IMR-90 (cell line): ENCODE results near the gene ZSWIM5. TPM values are rescaled to one million over a fixed set of nuclear protein-coding genes. Genes with fewer than 3 reads are reported as not detected.

Experiments used
- ATAC-seq: fragments of 200-7000 bp; cut with Tn5 transposase; 2 replicates; pipeline ENCODE4 v1.9.1; 2020; ENCODE audit warnings: low read depth, mild to moderate bottlenecking, moderate library complexity
- BruUV-seq: library from RNA; stranded (reverse); fragments of 400-500 nt; replicated peaks from 2 replicates; lab custom pipeline; 2021; lab: Mats Ljungman, UMichigan
- CTCF ChIA-PET: fragments of 300-600 bp; formaldehyde crosslinking; extraction: SDS; loops from one replicate; lab custom pipeline; 2021; ENCODE audit warnings: antibody characterized with exemption; lab: Yijun Ruan, JAX
- POLR2A ChIA-PET: fragments of 300-600 bp; sonication (Branson Sonifier 250); formaldehyde crosslinking; loops from one replicate; lab custom pipeline; 2022; ENCODE audit warnings: antibody characterized with exemption; ENCODE audit not compliant: unreplicated experiment; lab: Charles Lee
- DNase-seq: peaks from one replicate; pipeline ENCODE4 v3.0.0; 2013
- H2AFZ ChIP-seq: replicated peaks from 2 replicates; pipeline ENCODE3; 2013; ENCODE audit warnings: low read length, mild to moderate bottlenecking; ENCODE audit not compliant: poor library complexity
- H2AK5ac ChIP-seq: 2 replicates; pipeline ENCODE4 v1.6.1; 2013; ENCODE audit warnings: low read depth, low read length, inconsistent platforms
- H2AK9ac ChIP-seq: replicated peaks from 2 replicates; pipeline ENCODE3; 2013; ENCODE audit warnings: mild to moderate bottlenecking, low read depth, low read length, moderate library complexity; ENCODE audit not compliant: poor library complexity
- H2BK120ac ChIP-seq: 2 replicates; pipeline ENCODE4 v1.6.1; 2013; ENCODE audit warnings: low read depth, low read length, inconsistent platforms
- H2BK15ac ChIP-seq: 3 replicates; pipeline ENCODE4 v1.6.1; 2013; ENCODE audit warnings: low read depth, low read length, inconsistent platforms
- H2BK20ac ChIP-seq: 2 replicates; pipeline ENCODE4 v1.6.1; 2013; ENCODE audit warnings: low read depth, mild to moderate bottlenecking, inconsistent platforms, low read length, moderate library complexity
- H2BK5ac ChIP-seq: 2 replicates; pipeline ENCODE4 v1.6.1; 2013; ENCODE audit warnings: mild to moderate bottlenecking, low read depth, low read length, inconsistent platforms; ENCODE audit not compliant: poor library complexity, severe bottlenecking
- H3K14ac ChIP-seq: replicated peaks from 2 replicates; pipeline ENCODE4 v1.6.1; 2013; ENCODE audit warnings: low read depth, low read length, inconsistent platforms
- H3K18ac ChIP-seq: 2 replicates; pipeline ENCODE4 v1.6.1; 2013; ENCODE audit warnings: low read depth, low read length, control low read depth
- H3K23ac ChIP-seq: 2 replicates; pipeline ENCODE4 v1.6.1; 2013; ENCODE audit warnings: low read depth, low read length, inconsistent platforms
- H3K27ac ChIP-seq: 2 replicates; pipeline ENCODE4 v1.5.1; 2013; ENCODE audit warnings: mild to moderate bottlenecking, control low read depth, low read length; ENCODE audit not compliant: insufficient read depth
- H3K27me3 ChIP-seq: 2 replicates; pipeline ENCODE4 v1.6.1; 2013; ENCODE audit warnings: low read length; ENCODE audit not compliant: control insufficient read depth, insufficient read depth
- H3K36me3 ChIP-seq: 2 replicates; pipeline ENCODE4 v1.6.1; 2013; ENCODE audit warnings: low read length, mixed read lengths; ENCODE audit not compliant: control insufficient read depth, insufficient read depth
- H3K4ac ChIP-seq: 2 replicates; pipeline ENCODE4 v1.6.1; 2013; ENCODE audit warnings: low read depth, low read length, inconsistent platforms
- H3K4me1 ChIP-seq: 2 replicates; pipeline ENCODE4 v1.6.1; 2013; ENCODE audit warnings: low read length, mixed read lengths; ENCODE audit not compliant: control insufficient read depth, insufficient read depth
- H3K4me2 ChIP-seq: 2 replicates; pipeline ENCODE4 v1.6.1; 2013; ENCODE audit warnings: low read depth, mild to moderate bottlenecking, control low read depth, low read length, moderate library complexity
- H3K4me3 ChIP-seq: 2 replicates; pipeline ENCODE4 v1.5.1; 2013; ENCODE audit warnings: low read depth, mild to moderate bottlenecking, control low read depth, low read length, moderate library complexity; ENCODE audit not compliant: insufficient read depth
- H3K56ac ChIP-seq: 2 replicates; pipeline ENCODE4 v1.6.1; 2013; ENCODE audit warnings: low read length, inconsistent platforms; ENCODE audit not compliant: insufficient read depth; ENCODE audit errors: extremely low read depth
- H3K79me1 ChIP-seq, 2 experiments: 2 replicates each; pipeline ENCODE4 v1.6.1; 2013; ENCODE audit warnings: low read length in 2 of 2, inconsistent platforms in 1 of 2, low read depth in 1 of 2
- H3K9ac ChIP-seq: 2 replicates; pipeline ENCODE4 v1.6.1; 2013; ENCODE audit warnings: low read depth, low read length, control low read depth
- H3K9me1 ChIP-seq: 2 replicates; pipeline ENCODE4 v1.6.1; 2013; ENCODE audit warnings: low read length, inconsistent platforms; ENCODE audit not compliant: insufficient read depth
- H3K9me3 ChIP-seq: 2 replicates; pipeline ENCODE4 v1.6.1; 2013; ENCODE audit warnings: low read length; ENCODE audit not compliant: control insufficient read depth, insufficient read depth
- H4K20me1 ChIP-seq: 2 replicates; pipeline ENCODE4 v1.6.1; 2013; ENCODE audit warnings: low read length, inconsistent platforms; ENCODE audit not compliant: insufficient read depth
- H4K5ac ChIP-seq: 2 replicates; pipeline ENCODE4 v1.6.1; 2013; ENCODE audit warnings: mild to moderate bottlenecking, low read depth, low read length, control low read depth
- H4K8ac ChIP-seq, 2 experiments: 2 replicates each; pipeline ENCODE4 v1.6.1; 2013; ENCODE audit warnings: low read depth in 2 of 2, low read length in 2 of 2, control low read depth in 1 of 2, inconsistent platforms in 1 of 2
- H4K91ac ChIP-seq: 2 replicates; pipeline ENCODE4 v1.6.1; 2013; ENCODE audit warnings: low read depth, low read length, inconsistent platforms; ENCODE audit not compliant: insufficient read depth
- NFE2L2 ChIP-seq: fragments of 150-350 bp; IDR thresholded peaks from 2 replicates; pipeline ENCODE4 v1.6.1; 2016; ENCODE audit warnings: low read depth, mild to moderate bottlenecking, low read length
- RAD21 ChIP-seq: IDR thresholded peaks from 2 replicates; pipeline ENCODE4 v1.6.1; 2012; ENCODE audit warnings: low read length, improper control_type of control experiment
- SMC3 ChIP-seq: fragments of 150-350 bp; IDR thresholded peaks from 2 replicates; pipeline ENCODE4 v1.6.1; 2016; ENCODE audit warnings: low read depth, mild to moderate bottlenecking, antibody characterized with exemption, low read length, moderate library complexity
- WGBS, 2 experiments: methylation state at CpG; one replicate each; pipeline versions ENCODE4 v1.1.5 to v1.1.7; 2013; ENCODE audit warnings: missing lambda C conversion rate in 2 of 2; ENCODE audit not compliant: insufficient read length in 1 of 2; ENCODE audit errors: extremely low coverage in 2 of 2; 5-methylcytosine and 5-hydroxymethylcytosine counted together
- dilution Hi-C: fragments of 300-500 bp; cut with HindIII; formaldehyde crosslinking; loops from one replicate; pipeline ENCODE4 v1.14.3; 2018; ENCODE audit warnings: low sequenced_read_pairs; ENCODE audit not compliant: unreplicated experiment
- in situ Hi-C: fragments of 300-500 bp; cut with MboI; formaldehyde crosslinking; loops from 3 replicates; pipeline ENCODE4 v1.14.3; 2019; ENCODE audit warnings: low sequenced_read_pairs, inconsistent platforms, mixed read lengths
- intact Hi-C: fragments of 100-400 bp; cut with micrococcal nuclease; formaldehyde crosslinking; loops from 2 replicates; pipeline ENCODE4 v1.10.0; 2022
- polyA plus RNA-seq, 3 experiments: library from polyadenylated mRNA; depleted of rRNA; stranded (reverse); fragments of >200 nt; gene quantifications; 2 replicates each; pipeline ENCODE4 v1.2.3, GENCODE V29; 2012; ENCODE audit warnings: low replicate concordance in 1 of 3
- total RNA-seq: library from RNA; depleted of rRNA; stranded (reverse); fragments of >200 nt; gene quantifications from 2 replicates; pipeline ENCODE4 v1.2.3, GENCODE V29; 2012
- TF ChIP-seq, protein P1 (sequence below): fragments of 150-350 bp; IDR thresholded peaks from 2 replicates; pipeline ENCODE4 v1.6.1; 2017; ENCODE audit warnings: mild to moderate bottlenecking, antibody characterized with exemption, low read length, low read depth

The ZSWIM5 gene
- total and polyA plus RNA-seq, 2 of the 4 experiments (the other 2 are of a cell fraction): under 0.01 to 0.03 TPM

DNA sequence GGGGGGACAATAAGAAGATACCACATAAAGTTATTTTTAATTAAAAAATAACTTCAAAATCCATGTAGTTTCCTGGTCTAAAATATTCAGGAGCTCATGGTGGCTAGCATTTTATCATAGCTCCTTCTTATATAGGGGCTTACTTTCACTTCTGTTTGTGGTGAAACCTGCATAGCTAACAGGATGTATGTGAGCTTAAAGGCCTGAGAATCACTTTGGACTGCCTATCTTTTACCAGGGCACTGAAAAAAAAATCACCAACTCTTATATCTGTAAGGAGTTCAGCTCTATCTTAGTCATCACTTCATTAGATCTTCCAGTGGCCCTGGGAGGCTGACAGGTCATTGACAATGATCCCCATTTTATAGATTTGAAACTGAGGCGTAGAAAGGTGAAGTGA, 173.0 kb downstream of the ZSWIM5 start:
- Histone ChIP-seq H3K4me1 (no peaks in the 10 kb centered on the region), H4K5ac (no peak overlapping the region), H3K9me1 (no peaks in the 10 kb centered on the region; the same call in 1 of the 2 replicates), H3K23ac (no peak overlapping the region), H4K8ac (no peak overlapping the region), H3K27me3 (peaks cover 4% of the 10 kb centered on the region; the same call in 1 of the 2 replicates), H3K4me3 (no peak overlapping the region), H2AK9ac (no peak overlapping the region), H3K14ac (no peak overlapping the region), H3K18ac (no peak overlapping the region), H2BK20ac (no peak overlapping the region), H3K36me3 (no peaks in the 10 kb centered on the region), H3K4ac (no peak overlapping the region), H2AK5ac (no peak overlapping the region), H3K27ac (no peak overlapping the region), H3K9ac (no peak overlapping the region), H4K20me1 (no peaks in the 10 kb centered on the region), H2BK5ac (no peak overlapping the region), H3K4me2 (no peak overlapping the region), H2AFZ (no peak overlapping the region), H3K9me3 (no peaks in the 10 kb centered on the region), H4K91ac (no peak overlapping the region), H3K79me1 (no peaks in the 10 kb centered on the region), H2BK15ac (no peak overlapping the region), H3K56ac (no peak overlapping the region), H2BK120ac (no peak overlapping the region)
- no peak for ATAC-seq
- dilution Hi-C loops: no loop called here
- DNase-seq: no peak
- TF ChIP-seq NFE2L2: no peak
- no peak for TF ChIP-seq SMC3
- no peak for TF ChIP-seq RAD21
- TF ChIP-seq, protein P1, sequence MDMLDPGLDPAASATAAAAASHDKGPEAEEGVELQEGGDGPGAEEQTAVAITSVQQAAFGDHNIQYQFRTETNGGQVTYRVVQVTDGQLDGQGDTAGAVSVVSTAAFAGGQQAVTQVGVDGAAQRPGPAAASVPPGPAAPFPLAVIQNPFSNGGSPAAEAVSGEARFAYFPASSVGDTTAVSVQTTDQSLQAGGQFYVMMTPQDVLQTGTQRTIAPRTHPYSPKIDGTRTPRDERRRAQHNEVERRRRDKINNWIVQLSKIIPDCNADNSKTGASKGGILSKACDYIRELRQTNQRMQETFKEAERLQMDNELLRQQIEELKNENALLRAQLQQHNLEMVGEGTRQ: no peak
- in situ Hi-C loops: no loop called here
- ChIA-PET CTCF (no interaction called here), POLR2A (no interaction called here)
- BruUV-seq: no TSS peak
- no CpG with 5 or more reads among the region's 1 CpG for WGBS, 2 experiments
- intact Hi-C loops: no loop called here
